ENCODE measurements around the gene DPEP2NB.
"Not testable (repeated sequence)": the region's sequence is repeated elsewhere in the genome, so short reads cannot be mapped to it uniquely, and the experiment has no call there.

DPEP2NB gene

DNA sequence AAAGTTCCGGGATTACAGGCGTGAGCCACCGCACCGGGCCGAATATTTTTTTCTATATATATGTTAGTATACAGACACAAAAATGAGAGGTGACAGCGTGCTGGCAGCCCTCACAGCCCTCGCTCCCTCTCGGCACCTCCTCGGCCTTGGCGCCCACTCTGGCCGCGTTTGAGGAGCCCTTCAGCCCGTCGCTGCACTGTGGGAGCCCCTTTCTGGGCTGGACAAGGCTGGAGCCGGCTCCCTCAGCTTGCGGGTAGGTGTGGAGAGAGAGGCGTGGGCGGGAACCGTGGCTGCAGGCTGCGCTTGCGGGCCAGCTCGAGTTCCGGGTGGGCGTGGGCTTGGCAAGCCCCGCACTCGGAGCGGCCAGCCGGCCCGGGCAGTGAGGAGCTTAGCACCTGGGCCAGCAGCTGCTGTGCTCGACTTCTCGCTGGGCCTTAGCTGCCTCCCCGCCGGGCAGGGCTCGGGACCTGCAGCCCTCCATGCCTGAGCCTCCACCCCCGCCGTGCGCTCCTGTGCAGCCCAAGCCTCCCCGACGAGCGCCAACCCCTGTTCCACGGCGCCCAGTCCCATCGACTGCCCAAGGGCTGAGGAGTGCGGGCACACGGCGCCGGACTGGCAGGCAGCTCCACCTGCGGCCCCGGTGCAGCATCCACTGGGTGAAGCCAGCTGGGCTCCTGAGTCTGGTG, 33.6 kb downstream of the DPEP2NB start:
- no peak for DNase-seq (ENCODE audit: low read depth in 2 of 2)

DNA sequence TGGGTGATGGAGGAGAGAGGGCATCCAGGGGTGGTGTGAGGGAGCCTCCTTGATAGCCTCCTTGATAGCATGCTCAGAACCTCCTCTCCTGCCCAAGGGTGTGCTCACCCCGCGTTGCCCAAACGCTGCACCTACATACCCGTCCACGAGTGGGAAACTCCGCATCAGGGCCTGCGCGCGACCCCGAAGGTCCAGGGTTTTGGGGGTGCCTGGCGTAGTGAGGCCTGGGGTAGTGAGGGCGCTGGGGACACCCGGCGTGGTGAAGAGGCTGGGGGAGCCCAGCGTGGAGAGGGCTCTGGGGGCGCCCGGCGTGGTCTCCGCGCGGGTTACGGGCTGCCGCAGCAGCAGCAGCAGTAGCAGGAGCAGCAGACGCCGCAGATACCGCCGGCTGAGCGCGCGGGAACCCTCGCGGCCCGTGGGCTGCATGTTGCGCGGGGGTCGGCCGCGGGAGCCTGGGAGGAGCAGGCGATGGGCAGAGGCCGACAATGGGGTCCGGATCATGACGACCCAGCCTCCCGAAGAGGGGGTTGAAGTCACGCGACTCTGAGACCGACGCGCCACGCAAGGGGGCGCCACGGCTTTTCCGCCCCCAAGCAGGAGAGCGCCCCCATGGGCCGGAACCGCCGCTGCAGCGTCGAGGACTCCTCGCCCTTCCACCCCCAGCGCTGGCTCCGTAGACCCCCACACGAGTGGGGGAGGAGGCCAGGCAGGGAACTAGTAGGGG, 35.6 kb downstream of the DPEP2NB start, which contains the start of gene DPEP3:
DPEP3 (minus strand) TSS at position 545 of the 724 bp plus-strand sequence; CDS start at position 426, 119 bp downstream.
- DNase-seq (ENCODE audit: low read depth in 2 of 2) = no peak

DNA sequence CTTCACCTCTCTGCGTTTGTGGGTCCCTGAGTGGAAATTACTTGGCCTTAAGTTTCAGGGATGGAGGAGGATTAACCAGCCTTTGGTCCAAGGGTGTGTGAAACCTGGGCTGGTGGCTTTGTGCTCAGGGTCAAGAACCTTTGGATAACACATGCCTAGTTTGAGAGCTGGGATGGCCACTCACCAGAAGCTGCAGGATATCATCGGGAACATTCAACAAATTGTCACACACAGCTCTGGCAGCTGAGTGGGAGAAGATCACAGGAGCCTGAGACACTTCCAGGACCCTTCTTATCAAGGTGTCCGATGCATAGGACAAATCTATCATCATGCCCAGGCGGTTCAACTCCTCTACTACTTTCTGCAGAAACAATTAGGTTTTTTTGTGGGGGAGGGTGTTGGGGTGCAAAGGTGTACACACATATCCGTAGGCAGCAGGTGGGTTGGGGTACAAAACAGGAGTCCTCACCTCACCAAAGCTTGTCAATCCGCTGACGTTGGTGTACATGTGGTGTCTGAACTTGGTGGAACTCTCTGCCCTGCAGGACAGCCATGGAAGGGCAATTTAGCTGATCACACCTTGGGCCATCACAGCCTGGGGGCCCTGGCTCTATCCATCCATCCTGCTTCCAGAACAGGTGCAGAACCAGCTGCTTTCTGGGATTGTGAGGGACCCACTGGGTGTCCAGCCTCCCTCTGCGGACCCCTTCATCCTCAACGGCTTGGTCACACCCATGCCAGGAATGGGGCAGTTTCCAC, 38.1 kb downstream of the DPEP2NB start:
- DNase-seq (ENCODE audit: low read depth in 2 of 2) = no peak

DNA sequence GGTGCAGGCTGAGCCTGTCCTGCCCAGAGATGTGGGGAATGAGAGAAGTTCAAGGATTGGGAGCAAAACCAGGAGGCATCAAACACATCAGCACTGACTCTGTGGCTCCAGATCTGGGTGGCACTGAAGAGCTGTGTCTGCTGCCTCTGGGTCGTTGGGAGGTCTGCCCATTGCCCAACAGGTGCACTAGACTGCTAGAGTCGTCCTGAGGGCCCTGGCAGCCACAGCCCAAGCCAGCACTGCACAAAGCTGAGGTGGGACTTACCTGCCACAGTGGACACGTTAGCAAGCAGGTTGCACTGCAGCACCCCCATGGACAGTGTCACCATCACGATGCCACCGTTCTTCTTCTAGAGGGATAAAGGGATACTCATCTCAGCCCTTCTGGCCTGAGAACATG, 38.7 kb downstream of the DPEP2NB start:
- no peak for DNase-seq (ENCODE audit: low read depth in 2 of 2)

DNA sequence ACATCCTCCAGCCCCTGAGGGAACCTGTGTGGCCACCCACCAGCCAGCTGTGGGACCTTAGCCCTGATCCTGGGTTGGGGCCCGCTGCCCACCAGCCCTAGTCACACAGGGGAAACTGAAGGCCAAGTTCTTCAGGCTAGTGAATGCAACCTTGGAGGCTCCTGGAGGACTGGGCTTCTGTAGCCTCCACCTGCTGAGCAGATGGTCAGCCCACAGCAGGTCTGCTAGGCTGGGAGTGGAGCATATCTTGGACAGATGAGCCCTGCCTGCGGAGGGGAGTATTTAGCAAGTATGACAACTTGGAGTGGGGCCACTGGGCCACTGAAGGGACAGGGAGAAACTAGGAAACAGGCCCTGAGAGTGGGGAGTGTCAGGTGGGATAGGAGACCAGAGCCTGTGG, 39.5 kb downstream of the DPEP2NB start:
- DNase-seq (ENCODE audit: low read depth in 2 of 2) = no peak

DNA sequence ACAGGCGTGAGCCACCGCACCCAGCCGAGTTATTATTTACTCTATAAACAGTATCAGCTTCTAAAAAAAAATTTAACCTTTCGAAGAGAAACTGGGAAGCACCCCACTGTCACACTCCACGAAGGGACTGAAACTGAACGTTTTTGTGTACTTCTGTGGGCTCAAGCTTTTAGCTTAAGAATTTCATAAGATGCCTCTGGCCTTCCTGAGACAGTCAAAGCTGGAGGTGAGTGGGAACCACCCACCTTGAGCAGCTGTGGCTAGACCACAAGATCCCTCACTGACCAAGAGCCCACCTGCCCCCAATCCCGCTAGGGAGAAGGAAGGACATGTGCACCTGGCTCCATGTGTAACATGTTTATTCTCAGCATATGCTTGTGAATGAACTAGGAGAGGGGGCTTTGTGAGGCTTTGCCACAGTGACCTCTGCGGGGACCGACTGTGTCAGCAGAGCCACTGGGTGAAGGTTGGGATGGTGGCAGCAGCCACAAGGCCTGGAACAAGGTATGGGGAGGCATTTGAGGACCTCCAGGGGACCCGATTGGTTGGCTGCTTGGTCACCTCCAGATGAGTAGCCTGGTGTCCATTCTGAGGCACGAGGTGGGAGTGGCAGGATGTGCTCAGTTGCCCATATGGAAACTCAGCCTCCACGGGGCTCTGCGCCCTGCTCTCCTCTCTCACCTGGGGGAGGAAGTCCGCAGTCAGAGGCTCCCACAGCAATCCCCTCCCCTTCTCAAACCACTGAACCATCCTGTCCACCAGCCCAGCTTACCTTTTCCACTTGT, 40.2 kb downstream of the DPEP2NB start:
- DNase-seq (ENCODE audit: low read depth in 2 of 2) = no peak

DNA sequence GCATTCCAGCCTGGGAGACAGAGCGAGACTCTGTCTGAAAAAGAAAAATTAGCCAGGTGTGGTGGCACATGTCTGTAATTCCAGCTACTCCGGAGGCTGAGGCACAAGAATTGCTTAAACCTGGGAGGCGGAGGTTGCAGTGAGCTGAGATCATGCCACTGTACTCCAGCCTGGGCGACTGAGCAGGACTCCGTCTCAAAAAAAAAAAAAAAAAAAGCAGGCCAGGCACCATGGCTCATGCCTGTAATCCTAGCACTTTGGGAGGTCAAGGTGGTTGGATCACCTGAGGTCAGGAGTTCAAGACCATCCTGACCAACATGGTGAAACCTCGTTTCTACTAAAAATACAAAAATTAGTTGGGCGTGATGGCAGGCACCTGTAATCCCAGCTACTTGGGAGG, 43.4 kb downstream of the DPEP2NB start:
- not testable (repeated sequence) for DNase-seq (ENCODE audit: low read depth in 2 of 2)

DNA sequence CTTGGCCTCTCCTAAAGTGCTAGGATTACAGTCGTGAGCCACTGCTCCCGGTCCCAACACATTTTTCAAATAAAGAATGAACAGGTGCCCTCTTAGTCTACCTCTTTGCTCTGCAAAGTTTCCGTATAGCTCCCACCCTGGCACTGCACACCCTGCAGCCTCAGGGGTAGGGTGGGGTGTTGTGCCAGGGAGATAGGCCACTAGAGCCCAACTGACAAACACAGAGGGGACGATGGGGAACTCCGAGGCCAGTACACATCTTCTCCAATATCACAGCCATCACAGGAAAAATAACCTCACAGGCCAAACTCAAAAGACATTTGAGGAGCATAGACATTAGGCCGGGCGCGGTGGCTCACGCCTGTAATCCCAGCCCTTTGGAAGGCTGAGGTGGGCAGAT, 44.6 kb downstream of the DPEP2NB start:
- DNase-seq (ENCODE audit: low read depth in 2 of 2) = no peak

DNA sequence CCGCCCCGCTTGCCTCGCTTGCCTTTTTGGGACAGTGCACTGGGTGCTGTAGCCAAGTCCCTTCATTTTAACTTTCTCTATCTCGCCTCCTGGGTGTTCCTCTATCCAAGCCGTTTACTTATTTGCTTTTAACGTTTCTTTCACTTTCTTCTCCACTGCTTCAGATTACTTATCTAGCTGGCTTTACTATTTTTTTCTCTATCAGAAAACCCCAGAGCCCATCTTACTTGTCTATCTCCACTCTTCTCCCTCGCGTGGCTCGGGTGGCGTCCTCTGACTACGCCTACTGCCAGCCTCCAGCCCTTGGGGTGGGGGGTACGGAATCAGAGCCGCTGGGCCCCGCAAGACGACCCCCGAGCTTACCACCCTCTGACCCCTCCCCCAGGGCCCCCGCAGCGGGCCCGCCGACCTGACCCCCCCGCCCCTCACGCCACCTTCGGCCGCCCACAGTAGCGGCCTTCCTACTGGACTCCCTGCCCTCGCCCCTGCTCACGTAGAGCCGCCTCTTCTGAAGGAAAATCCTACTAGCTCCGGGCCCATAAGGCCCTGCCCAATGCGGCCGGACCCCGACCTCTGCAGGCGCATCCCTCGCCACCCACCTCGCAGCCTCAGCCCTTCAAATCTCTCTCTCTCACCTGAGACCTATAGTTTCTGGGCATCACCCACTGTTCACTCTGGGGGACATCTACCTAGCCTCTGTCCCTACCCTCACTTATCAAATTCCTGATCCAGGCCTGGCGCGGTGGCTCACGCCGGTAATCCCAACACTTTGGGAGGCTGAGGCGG, 46.3 kb downstream of the DPEP2NB start:
- DNase-seq (ENCODE audit: low read depth in 2 of 2) = no peak

DNA sequence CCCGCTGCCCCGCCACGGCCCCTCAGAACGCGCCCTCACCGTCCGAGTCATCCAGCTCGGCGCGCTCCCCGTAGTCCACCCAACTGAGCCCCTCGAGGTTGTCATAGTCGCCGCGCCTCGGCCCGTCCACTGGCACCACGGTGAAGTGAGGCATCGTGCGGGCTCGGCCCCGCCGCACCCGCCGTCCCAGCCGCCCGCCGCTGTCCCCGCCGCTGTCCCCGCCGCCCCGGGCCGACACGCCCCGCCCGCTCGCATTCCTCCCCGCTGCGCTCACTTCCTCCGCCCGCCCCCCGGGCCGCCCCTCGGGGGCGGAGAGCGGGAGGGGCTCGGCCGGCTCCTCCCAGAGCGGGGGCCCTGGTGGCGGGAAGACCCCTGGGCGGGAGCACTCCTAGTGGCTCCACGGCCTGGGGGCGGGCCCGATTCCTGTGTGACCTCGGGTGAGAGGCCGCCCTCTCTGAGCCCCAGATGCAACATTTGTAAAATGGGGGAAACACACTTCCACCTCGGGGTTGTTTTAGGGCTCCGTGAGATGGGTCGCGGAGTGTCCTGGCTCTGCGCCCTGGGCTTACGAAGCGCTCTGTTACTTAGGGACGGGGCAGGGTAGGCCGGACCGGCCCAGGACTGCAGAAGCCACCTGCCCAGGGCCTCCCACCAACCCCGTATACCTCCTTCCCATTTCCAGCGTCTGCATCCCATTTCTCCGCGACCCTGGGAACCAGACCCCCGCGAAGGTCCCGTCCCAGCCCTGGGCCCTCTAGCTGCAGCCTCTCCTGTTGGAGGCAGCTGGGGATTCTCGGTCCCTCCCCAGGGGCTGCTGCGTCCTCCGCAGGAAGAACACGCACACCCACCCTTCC, 47.1 kb downstream of the DPEP2NB start, which contains the start of gene SLC12A4:
SLC12A4 (minus strand) TSS at position 238 of the 854 bp plus-strand sequence; CDS start at position 154, 84 bp downstream.
- DNase-seq (ENCODE audit: low read depth in 2 of 2) = peak; percentile 82 to 84

DNA sequence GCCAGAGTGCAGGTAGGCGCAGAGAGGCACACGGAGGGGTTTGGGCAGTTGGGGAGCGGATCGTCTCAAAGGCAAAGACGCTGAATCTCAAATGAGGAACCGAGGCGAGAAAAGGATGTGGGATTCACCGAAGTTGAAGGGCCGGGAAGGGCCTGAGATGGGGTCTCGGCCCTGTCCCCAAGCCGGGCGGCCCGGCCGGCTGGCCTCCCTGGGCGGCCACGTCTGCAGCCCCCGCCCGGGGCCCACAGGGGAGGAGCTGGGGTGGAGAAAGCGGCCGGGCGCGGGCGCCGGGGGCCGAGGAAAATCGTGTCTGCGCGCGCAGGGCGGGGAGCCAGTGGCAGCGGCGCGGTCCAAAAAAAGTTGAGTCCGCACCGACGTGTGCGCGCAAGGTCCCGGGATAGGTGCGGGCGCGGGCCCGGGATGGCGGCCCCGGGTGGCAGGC, 47.7 kb downstream of the DPEP2NB start:
- DNase-seq (ENCODE audit: low read depth in 2 of 2) = no peak

DNA sequence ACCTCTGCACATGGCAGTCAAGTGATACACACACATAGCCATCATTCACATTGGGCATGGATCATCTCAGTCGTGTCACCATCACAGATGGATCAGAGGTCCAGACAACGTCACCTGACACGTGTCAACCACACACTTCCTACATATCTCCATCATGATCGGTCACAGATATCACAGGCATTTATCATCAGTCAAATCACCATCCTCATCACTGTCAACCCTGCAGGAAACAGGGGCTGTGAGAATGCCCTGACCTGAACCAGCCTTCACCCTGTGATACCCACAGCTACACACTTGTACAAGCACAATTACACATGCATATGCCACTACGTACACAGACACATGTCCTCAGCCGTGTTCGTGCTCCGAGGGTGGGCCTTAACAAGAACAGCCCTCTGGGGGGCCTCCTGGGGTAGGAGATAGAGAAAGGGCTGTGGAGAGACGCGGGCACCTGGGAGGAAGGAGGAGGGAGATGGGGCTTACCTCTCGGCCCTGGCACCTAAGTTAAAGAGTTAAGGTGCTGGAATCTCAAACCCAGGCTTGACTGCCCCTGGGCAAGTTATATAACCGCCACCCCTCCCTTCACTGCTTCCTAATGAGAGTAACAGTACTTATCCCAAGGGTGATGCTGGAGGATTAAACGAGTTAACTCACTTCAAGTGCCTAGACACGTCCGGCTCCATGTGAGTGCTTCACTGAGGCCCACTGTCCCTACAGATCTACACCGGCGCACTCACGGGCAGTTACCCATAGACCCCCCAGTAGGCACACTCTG, 48.3 kb downstream of the DPEP2NB start:
- no peak for DNase-seq (ENCODE audit: low read depth in 2 of 2)

DNA sequence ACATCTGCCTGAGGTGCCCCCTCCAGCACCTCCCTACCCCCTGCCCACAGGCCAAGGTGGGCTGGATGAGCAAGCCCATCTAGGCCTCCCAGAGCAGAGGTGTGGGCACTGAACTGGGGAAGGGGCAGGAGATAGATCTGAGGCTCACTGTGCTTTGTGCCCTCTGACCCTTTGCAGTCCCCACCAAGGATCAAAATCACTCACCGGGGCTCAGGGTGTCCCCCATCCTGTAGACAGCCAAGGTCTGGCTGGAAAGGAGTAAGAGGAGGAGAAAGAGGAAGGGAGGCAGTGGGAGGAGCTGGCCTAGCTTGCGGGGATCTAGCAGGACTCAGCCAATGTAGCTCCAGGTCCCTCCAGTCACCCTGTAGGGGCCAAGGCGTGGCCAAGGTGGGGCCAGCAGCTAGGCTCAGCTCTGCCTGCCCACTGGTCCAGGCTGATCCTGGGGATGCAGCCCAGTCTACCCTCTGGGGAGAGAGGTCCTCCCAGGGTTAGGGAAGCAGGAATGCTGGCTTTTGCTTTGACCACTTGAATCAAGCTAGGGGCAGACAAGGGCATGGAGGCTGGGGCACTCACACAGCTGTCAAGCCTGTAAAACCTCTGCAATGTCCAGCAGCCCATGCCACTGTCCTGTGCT, 49.0 kb downstream of the DPEP2NB start:
- no peak for DNase-seq (ENCODE audit: low read depth in 2 of 2)

DNA sequence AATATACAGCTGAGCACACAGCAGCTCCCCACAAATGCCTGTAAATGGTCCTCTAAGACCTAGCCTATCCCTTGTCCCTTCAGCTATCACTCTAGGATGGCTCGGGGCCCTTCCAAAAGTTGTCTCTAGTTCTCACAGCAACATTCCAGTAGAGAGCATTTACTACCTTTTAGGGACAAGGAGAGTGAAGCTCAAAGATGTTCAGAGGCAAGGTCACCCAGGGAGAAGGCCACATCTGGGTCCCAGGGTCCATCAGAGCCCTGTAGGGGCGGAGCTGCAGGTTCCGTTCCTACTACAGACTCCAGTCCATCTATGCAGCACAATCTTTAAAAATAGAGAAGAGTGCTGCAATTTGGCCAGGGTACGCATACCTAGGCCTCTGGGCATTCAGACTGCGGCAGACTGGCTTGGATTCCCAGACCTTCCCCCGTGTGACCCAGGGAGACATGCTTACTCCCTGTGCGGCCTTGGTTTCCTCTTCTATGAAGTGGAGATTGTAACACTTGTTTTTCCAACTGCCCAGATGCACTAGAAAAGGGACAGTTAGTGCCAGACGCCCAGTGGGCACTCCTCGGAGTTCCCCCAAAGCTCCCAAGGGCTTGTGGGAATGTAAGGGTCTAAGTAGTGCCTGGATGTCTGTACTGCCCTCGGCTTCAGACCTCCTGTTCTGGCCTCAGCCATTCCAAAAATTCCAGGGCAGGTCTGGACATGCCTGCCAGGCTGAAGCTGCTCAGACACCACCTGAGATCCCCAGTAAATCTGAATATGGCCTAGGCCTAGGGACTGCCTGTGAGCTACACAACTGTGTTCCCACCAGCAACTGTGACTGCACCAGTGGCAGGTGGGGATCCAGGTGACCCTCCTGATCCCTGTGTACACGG, 49.8 kb downstream of the DPEP2NB start:
- DNase-seq (ENCODE audit: low read depth in 2 of 2) = no peak

DNA sequence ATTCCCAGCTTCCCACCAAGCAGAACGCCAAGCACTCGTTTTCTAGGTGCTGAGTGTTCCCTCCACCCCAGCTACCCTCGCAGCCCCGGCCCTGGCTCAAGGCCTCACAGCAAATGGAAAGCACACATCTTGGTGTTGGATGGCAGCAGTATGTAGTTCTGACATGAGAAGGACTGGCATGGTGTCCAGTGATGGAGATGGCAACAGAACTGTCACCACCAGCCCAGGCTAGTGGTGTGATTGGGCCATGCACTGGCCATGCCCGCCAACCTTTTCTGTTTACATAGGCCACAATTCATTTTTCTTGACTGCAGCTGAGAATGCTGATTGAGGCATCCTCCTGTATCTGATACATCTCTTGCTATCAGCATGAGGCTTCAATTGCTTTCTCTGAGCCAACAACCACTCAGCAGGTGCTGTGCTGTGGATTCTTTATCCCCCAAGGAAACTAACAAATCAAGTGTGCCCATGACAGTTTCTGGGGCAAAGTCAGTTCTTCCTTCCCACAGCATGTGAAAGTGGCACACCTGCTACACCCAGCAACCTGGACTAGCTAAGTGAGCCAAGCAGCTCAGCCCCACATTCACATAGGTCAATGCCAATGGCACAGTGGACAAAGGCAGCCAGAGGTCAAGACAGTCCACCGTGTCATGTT, 51.1 kb downstream of the DPEP2NB start:
- DNase-seq (ENCODE audit: low read depth in 2 of 2) = no peak

DNA sequence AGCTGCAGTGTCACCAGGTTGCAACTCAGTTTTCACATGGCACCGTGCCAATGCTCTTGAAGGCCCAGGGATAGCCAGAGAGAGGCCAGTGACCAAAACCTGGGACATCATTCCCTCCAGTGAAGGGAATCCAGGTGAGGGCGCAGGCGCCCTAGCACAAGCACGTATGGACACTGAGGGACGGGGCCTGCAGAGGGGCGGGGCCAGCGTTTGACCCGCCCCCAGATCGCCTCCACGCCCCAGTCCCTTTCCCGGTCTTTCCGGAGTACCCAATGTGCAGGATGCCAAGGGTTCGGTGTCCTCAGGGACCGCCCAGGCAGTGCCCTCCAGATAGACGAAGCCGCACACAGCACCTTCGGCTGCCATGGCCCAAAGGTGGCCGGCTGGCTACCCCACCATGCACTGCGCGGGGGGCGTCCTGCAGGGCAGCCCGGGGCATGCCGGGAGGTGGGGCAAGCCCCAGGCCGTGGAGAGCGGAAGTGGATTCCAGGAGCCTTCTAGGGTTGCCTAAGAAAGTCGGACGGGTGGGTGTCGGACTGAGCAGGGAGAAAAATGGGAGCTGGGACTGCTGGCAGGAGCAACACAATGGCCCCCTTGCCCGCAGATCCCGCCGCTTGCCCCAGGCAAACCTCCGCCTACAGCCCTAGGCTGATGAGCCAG, 51.9 kb downstream of the DPEP2NB start:
- DNase-seq (ENCODE audit: low read depth in 2 of 2) = no peak
